Astrocyte of the spinal cord (primary cell): ENCODE results near the gene BCAS3.

ENCODE experiments used
- DNase-seq: peaks from one replicate; pipeline ENCODE4 v3.0.0; 2011; ENCODE audit warnings: low read depth, low spot score
- H3K4me3 ChIP-seq: 2 replicates; pipeline ENCODE4 v1.5.1; 2011; ENCODE audit warnings: low read depth, mild to moderate bottlenecking, low read length, moderate library complexity
- in situ Hi-C: cut with HindIII; loops from 2 replicates; pipeline ENCODE4 v1.10.0; 2017; ENCODE audit warnings: low sequenced_read_pairs
- TF ChIP-seq, protein P1 (sequence below): IDR thresholded peaks from 2 replicates; pipeline ENCODE4 v1.5.1; 2012; ENCODE audit warnings: low read depth, mild to moderate bottlenecking, low read length, inconsistent platforms

The BCAS3 gene

DNA sequence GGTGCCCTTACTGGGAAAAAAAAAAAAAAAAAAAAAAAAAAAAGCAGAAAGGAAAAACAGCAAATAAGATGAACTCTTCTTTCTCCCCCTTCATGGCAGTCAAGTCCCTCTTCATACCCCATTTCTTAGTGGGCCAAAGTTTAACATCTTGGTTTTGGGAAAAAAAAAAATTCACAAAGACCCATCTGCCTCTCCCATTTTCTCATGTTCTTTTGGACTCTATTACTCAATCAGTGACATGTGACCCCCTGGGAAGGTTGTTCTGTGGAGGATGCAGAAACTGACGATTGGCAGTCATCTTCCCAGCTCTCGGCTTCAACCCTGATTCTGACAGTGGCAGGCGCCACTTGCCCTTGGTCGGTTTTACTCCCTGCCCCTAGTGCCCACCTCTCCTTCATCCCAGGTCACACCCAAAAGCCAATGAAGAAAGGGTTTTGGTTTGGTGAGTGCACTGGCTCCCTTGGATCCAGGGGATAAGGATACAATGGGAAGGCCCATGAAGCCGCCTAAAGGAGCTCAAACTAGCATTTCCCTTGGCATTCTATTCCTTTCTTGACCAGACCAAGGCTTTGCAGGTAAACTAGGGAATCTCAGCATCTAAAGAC lies 661.3 kb downstream of the BCAS3 start:
- in situ Hi-C loops, result no loop called here
- no peak for DNase-seq
- no peak overlapping the region for H3K4me3 ChIP-seq
- TF ChIP-seq, protein P1, sequence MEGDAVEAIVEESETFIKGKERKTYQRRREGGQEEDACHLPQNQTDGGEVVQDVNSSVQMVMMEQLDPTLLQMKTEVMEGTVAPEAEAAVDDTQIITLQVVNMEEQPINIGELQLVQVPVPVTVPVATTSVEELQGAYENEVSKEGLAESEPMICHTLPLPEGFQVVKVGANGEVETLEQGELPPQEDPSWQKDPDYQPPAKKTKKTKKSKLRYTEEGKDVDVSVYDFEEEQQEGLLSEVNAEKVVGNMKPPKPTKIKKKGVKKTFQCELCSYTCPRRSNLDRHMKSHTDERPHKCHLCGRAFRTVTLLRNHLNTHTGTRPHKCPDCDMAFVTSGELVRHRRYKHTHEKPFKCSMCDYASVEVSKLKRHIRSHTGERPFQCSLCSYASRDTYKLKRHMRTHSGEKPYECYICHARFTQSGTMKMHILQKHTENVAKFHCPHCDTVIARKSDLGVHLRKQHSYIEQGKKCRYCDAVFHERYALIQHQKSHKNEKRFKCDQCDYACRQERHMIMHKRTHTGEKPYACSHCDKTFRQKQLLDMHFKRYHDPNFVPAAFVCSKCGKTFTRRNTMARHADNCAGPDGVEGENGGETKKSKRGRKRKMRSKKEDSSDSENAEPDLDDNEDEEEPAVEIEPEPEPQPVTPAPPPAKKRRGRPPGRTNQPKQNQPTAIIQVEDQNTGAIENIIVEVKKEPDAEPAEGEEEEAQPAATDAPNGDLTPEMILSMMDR, result no peak

- H3K4me3 ChIP-seq, result no peak overlapping the region
- TF ChIP-seq, protein P1, result no peak
- in situ Hi-C loops, result no loop called here
- DNase-seq, result no peak
Observed at GRCh38 chr17:61340431-61341209, 663.0 kb downstream of the BCAS3 start.

GRCh38 chr17:61343576-61343975 lies 665.9 kb downstream of the BCAS3 start:
- in situ Hi-C loops, result no loop called here

DNA sequence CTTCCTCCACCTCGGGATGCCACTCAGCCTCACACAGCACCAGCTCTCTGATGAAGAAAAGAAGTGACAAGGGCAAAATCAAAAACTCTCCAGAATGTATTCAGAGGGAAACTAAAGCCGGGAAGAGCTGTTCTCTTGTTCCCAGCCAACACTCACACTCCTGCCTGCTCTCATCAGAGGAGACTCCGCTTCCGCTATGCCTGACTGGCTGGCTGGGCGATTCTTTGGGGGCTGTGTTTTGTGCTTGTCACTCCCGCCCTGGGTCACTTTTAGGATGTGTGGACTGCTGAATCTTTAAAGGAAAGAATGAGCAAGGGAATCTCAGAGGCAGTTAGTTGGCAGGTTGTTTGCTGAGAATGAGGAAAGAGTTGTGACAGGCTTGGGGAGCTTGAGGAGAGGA lies 667.4 kb downstream of the BCAS3 start:
- no peak for DNase-seq
- H3K4me3 ChIP-seq, result no peak overlapping the region
- TF ChIP-seq, protein P1, result no peak
- in situ Hi-C loops, result no loop called here

More at GRCh38 chr17:61343576-61343975, 665.9 kb downstream of the BCAS3 start:
- no peak for DNase-seq
- no peak overlapping the region for H3K4me3 ChIP-seq
- TF ChIP-seq, protein P1, result no peak

DNA sequence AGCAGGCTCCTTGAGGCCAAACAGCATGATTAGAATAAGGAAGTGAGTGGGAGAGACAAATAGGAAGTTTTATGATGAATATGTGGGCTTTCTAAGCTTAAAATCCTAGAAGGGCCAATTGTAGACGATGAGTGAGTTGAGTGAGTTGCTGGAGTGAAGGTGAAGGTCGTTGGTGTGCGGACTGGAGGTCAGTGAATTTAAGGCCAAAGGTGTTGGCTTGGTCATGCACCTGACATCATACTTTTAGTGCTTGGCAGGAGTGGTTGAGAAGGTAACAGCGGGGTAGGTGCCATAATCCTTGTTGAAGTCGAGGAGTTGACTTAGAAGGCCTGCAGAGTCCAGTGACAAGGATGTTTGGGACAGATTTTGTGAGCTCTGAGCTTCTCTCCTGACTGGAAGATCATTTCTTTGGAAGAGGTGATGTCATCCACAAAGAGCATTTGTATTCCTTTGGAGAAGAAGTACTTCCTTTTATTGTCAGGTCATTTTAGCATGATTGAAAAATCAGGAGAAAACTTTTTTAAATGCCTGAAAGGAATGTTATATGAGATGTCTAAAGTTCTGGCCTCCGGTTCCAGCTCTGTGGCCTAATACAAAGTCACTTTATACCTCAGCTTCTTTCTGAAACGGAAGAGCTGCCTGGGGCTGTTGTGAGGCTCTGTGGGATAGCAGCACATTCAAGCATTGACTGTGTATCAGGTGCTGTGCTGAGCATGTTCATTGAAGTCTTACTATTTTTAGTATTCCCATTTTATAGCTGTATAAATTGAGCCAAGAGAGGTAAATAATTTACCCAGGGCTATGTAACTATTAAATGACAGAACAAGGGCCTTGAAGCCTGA lies 668.4 kb downstream of the BCAS3 start:
- H3K4me3 ChIP-seq, result no peak overlapping the region
- DNase-seq, result no peak
- in situ Hi-C loops, result no loop called here
- TF ChIP-seq, protein P1, result no peak

DNA sequence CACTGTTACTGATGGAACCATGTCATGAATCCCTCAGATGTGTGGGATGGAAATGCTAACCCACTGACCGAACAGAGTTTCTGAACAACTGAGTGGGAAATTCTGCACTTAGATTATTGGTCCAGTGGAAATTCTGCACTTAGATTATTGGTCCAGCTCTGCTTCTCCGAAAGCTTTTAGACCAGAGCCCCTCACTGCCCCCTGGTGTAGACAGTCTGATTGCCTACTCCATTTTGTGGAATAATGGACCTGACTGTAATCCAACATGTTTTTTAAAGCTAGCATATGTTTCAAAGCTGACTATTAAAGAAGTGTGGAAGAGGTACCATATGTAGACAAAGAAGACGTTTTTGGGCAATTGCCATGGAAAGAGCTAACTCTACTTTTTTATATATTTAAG lies 671.7 kb downstream of the BCAS3 start:
- no peak for DNase-seq
- H3K4me3 ChIP-seq, result no peak overlapping the region
- TF ChIP-seq, protein P1, result peak; percentile 43
- in situ Hi-C loops, result no loop called here
